ENCODE data around the gene COPG1. TPM values are rescaled to one million over a fixed set of nuclear protein-coding genes. Genes with fewer than 3 reads are reported as not detected.

COPG1 gene
- total RNA-seq (202 and 203 TPM in 2 replicates), polyA plus RNA-seq (112 and 113 TPM in 2 replicates), polyA minus RNA-seq (280 and 310 TPM in 2 replicates), Bru-seq, nascent RNA (percentile 82 among the genes with signal in this experiment), BruChase-seq, experiment 1, labeled RNA remaining after a 6-hour chase (percentile 93 among the genes with signal in this experiment), BruChase-seq, experiment 2, labeled RNA remaining after a 2-hour chase (percentile 85 among the genes with signal in this experiment)
- 114 and 134 TPM in 2 replicates for polyA plus RNA-seq (2011; cell fraction: cytosol; rRNA removed)
- polyA plus RNA-seq (2011; cell fraction: nucleus; rRNA removed) = 170 and 176 TPM in 2 replicates
- 166 and 187 TPM in 2 replicates for polyA plus RNA-seq (2012)
- polyA minus RNA-seq (2011; cell fraction: cytosol; rRNA and poly(A)+ RNA removed) = 97.3 TPM
- polyA minus RNA-seq (2011; cell fraction: nucleus; rRNA and poly(A)+ RNA removed) = 127 and 133 TPM in 2 replicates
- long read RNA-seq, transcript COPG1-201 (24 exons, 3,078 nt) = major isoform, 250 of 337 reads
- long read RNA-seq, partial matches to known transcripts = 46 of 337 reads
- long read RNA-seq, other reads (novel, unspliced or antisense) = 41 of 337 reads

DNA sequence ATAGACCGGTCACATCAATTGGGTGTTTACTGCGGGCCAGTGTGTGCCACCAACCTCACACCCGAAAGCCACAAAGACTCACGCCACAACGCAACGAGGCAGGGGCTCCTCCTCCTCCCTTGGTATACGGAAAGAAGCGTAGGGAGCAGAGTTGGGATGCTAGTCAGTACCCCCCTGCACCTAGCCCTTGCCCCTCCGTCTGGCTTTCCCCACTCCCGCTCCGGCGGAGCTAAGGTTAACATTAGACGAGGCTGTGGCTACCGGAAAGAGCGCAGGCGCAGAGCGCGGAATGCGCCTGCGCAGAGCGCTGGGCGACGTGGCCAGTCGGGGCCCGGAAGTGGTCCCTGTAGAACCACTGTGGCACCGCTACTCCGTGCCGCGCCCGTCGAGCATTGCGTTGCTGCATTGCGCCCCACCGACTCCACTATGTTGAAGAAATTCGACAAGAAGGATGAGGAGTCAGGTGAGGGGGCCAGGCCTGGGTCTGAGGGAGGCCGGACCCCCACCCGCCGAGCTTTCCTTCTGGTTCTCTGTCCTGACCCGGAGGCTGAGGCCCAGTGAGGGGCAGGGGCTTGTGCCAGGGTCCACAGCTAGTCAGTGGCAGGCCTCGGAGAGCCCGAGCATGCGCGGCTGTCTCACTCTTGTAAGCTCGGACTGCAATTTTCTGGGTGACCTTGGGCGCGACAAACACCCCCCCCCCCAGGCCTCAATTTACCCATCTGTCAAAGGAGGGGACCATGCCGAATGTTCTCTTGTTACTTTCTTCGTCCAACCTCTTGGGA is at the start of gene COPG1:
TSS of gene COPG1 (plus strand) at position 323 of the 782 bp plus-strand sequence. CDS start at position 427, 104 bp downstream.
- peak within 1 kb of the TSS; percentile 57 to 84 (median 83) for H3K4me3 ChIP-seq (replicated peaks in 1 of 3; ENCODE audit: insufficient read depth in 1 of 3, low read depth in 1 of 3, low read length in 3 of 3)
- TF ChIP-seq, protein P1, sequence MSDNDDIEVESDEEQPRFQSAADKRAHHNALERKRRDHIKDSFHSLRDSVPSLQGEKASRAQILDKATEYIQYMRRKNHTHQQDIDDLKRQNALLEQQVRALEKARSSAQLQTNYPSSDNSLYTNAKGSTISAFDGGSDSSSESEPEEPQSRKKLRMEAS (IDR thresholded peaks at IDR 0.05; ENCODE audit: insufficient read depth, insufficient read length) = no peak
- TF ChIP-seq CTCF (IDR thresholded peaks at IDR 0.05; ENCODE audit: extremely low read depth in 1 of 2, insufficient read depth in 1 of 2, low read depth in 1 of 2, low read length in 2 of 2) (no peak), POLR2AphosphoS5 (IDR thresholded peaks at IDR 0.05; ENCODE audit: insufficient read depth, low read depth, low read length) (peak; percentile 97), POLR2A (IDR thresholded peaks at IDR 0.05; ENCODE audit: low read depth, low read length) (peak; percentile 98), FOS (IDR thresholded peaks at IDR 0.05; ENCODE audit: borderline replicate concordance, insufficient read depth, low read length) (no peak), MYC (IDR thresholded peaks at IDR 0.05; ENCODE audit: low read depth, low read length) (no peak)
- intact Hi-C loops (cut with micrococcal nuclease) (loop anchor here (1.0 to 5.0 kb wide), 4 partner anchors 37 to 632 kb away; partner anchors contain the start of genes ACAD9 and ISY1), dilution Hi-C loops (cut with MboI; ENCODE audit: extremely low pct_ligation_motif_present, low sequenced_read_pairs) (no loop called here)
- no peaks in the 10 kb centered on the region for H4K20me1 ChIP-seq (replicated peaks; ENCODE audit: control insufficient read depth, extremely low read depth, insufficient read depth, low read length)
- BruUV-seq (replicated peaks) = TSS peak; percentile 64
- FAIRE-seq (peak; percentile 70), DNase-seq (ENCODE audit: low read depth, low spot score) (peak; percentile 94)
- H3K4me2 ChIP-seq (ENCODE audit: insufficient read depth, low read length) = peak within 1 kb of the TSS; percentile 85
- ChIA-PET POLR2A (interaction anchor here (0.5 to 1.7 kb wide), 6 partner anchors 32 to 866 kb away, joined by 3 to 5 read pairs (median 4); partner anchors contain the start of gene ACAD9), CTCF (interaction anchor here (0.6 to 6.2 kb wide), 6 partner anchors 25 to 279 kb away, joined by 3 to 111 read pairs (median 6); no protein-coding TSS in a partner anchor)
- H3K36me3 ChIP-seq (ENCODE audit: control insufficient read depth in 2 of 2, extremely low read depth in 1 of 2, insufficient read depth in 2 of 2, low read length in 2 of 2) = peaks cover 9 to 22% of the 10 kb centered on the region in 2 experiments
- H3K79me2 ChIP-seq (ENCODE audit: control insufficient read depth, insufficient read depth, low read length) = peaks cover 34% of the 10 kb centered on the region
- no peaks in the 10 kb centered on the region for H3K9me1 ChIP-seq (replicated peaks; ENCODE audit: control insufficient read depth, extremely low read depth, insufficient read depth, low read length)
- H3K9me3 ChIP-seq (replicated peaks; ENCODE audit: control insufficient read depth, insufficient read depth, low read length) = no peaks in the 10 kb centered on the region
- peak within 1 kb of the TSS; percentile 87 for H3K9ac ChIP-seq (replicated peaks; ENCODE audit: extremely low read depth, insufficient read depth, low read length)
- H2AFZ ChIP-seq (ENCODE audit: low read depth, low read length) = peak within 1 kb of the TSS; percentile 30
- H3K27ac ChIP-seq (ENCODE audit: insufficient read depth, low read depth, low read length) = peak within 1 kb of the TSS; percentile 67
- H3K27me3 ChIP-seq (ENCODE audit: control insufficient read depth in 2 of 2, insufficient read depth in 2 of 2, low read length in 2 of 2) = no peaks in the 10 kb centered on the region
- peaks cover 17% of the 10 kb centered on the region for H3K4me1 ChIP-seq (ENCODE audit: control insufficient read depth, extremely low read depth, insufficient read depth, low read length)
